Stimulated activated CD4-positive, alpha-beta T cell treated with anti-CD3 and anti-CD28 coated beads, Interleukin-1b, Interleukin-23, amount 100 ng/mL, for 48 hours (primary cell): Measurements from ENCODE around the gene CHRNB1.
A peak's percentile ranks its signal among the peaks of the same experiment; 100 is the strongest.

Experiments used
- DNase-seq: peaks from one replicate; pipeline ENCODE4 v3.0.0-alpha.2; 2020

The CHRNB1 gene

DNA sequence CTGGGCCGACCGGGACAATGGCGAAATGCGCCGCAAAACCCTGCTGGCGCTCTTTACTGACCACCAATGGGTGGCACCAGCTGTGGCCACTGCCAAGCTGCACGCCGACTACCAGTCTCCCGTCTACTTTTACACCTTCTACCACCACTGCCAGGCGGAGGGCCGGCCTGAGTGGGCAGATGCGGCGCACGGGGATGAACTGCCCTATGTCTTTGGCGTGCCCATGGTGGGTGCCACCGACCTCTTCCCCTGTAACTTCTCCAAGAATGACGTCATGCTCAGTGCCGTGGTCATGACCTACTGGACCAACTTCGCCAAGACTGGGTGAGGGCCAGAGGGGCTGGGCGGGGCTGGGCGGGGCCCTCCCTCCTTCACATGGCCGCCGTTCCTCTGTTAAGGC is 29.1 kb upstream of the CHRNB1 start:
- no peak for DNase-seq

DNA sequence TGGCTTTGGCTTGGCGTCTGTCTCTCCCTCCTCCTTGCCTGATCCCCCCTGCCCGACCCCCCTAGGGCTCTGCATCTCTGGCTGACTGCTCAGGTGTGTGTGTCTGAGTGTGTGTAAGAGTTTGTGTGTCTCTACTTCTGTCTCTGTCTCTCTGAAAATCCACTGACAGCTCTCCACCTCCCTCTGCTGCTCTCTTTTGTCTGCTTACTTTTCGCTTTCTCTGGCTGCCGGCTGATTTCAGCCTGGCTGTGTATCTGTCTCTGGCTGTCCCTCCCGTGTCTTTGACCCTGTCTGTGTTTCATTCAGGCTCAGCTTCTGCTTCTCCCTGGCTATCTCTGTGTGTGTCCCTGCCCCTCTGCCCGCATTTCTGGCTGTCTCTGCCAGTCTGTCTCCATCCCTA is 28.5 kb upstream of the CHRNB1 start:
- DNase-seq, result no peak

DNA sequence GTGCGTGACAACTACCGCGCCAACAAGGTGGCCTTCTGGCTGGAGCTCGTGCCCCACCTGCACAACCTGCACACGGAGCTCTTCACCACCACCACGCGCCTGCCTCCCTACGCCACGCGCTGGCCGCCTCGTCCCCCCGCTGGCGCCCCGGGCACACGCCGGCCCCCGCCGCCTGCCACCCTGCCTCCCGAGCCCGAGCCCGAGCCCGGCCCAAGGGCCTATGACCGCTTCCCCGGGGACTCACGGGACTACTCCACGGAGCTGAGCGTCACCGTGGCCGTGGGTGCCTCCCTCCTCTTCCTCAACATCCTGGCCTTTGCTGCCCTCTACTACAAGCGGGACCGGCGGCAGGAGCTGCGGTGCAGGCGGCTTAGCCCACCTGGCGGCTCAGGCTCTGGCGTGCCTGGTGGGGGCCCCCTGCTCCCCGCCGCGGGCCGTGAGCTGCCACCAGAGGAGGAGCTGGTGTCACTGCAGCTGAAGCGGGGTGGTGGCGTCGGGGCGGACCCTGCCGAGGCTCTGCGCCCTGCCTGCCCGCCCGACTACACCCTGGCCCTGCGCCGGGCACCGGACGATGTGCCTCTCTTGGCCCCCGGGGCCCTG is 27.7 kb upstream of the CHRNB1 start:
- DNase-seq, result no peak

DNA sequence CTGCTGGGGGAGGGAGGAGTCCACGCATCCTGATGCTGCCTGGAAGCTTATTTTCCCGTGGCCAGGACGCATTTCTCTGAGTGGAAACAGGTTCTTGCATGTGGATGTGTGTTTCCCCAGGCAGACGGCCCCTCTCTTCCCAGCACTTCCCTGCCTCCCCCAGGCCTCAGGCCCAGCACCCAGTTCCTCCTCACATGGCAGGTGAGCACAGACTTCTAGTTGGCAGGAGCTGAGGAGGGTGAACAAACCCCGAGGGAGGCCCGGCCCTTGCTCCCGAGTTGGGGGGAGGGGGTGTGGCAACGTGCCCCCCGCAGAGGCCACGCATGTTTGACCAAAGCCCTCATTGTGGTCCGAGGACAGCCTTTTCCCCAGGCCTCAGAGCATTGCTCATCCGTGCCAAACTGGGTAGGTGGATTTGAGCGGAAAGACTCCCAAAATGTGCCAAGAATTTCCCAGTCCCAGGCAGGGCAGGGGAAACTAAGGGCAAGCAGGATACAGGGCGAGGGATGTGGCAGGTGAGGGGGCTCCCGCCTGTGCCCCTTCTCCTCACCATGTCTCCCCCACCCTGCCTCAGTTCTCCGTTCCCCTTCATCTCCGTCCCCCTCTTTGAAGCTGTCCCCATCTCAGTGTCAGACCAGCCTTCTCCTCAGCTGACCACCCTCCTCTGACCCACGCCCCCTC is 26.2 kb upstream of the CHRNB1 start:
- DNase-seq, result no peak

DNA sequence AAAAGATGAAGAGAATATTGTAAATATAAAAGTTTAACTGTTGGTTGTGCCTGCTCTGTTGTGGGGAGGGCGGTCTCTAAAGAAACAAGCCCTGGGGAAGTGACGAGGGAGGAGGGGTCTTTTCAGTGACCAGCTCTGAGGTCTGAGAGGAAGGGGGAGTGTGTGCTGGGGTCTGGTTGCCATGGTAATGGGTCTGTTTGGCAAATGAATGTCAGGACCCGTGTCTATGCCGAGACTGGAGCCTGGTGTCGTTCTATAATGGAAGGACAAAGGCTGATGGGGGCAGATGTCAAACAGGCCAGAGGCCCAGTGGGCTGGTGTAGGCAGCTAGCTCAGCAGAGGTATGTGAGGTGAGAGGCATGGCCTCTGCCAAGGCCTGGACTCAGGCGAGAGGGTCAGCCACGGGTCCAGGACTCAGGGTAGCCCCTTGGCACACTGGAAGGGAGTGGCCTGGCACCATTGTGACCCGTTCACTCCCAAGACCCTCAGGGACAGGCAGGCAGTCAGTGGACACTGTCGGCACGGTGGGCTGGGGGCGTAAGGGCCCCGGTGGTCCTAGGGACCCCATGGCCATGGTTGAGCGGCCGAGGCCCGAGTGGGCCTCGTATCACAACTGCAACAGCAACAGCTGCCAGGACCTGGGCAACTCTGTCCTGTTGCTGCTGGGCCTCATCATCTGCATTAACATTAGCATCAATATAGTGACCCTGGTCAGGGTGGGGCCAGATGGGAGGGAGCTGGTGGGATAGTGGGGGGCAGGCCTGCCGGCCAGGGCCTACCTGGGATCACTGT is 24.8 kb upstream of the CHRNB1 start, which contains the start of gene SPEM1:
SPEM1 (plus strand) TSS at position 506 of the 792 bp plus-strand sequence; CDS start at position 567, 61 bp downstream.
- no peak for DNase-seq

DNA sequence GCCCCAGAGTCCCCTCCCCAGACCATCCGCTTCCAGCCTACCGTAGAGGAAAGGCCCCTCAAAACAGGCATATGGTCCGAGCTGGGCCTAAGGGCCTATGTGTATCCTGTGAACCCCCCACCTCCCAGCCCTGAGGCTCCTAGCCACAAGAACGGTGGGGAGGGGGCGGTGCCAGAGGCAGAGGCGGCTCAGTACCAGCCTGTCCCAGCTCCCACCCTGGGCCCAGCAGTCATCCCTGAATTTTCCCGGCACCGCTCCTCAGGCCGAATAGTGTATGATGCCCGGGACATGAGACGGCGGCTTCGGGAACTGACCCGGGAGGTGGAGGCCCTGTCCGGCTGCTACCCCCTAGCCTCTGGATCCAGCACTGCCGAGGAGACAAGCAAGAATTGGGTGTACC is 23.7 kb upstream of the CHRNB1 start:
- no peak for DNase-seq

DNA sequence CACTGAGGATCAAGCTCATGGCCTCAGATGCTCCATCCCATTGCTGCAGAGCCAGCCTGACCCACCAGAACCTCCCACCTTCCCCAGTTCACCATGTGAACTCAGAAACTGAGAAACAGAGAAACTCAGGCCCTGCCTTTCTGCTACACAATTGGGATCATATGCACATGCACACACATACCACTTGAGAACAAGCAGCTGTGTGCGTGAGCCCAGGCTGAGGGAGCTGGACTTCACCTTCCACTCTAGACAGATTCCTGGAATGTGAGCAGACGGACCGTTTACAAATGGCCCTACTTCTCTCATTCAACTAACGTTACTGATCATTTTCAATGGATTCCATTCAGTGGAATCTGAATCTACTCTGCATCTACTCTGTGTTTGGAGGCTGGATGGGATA is 21.2 kb upstream of the CHRNB1 start:
- DNase-seq, result no peak

DNA sequence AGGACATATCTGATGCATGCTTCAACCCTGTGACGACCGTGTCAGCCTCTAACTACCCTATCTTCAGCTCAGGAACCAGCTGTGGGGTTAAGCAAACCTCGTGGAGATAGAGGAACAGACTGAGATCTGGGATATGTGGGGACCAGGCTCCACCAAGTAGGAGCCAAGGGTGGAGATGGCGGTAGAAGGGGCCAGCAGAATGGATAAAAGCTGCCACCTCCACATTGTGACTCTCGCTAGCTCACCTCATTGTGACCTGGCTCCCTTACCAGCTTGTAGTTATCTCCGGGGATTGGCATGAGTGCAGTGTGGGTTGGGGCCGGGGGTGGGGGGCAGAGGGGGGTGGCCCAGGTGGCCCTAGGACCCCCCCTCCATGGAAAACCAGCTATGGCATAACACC is 19.5 kb upstream of the CHRNB1 start, which contains the start of gene SPEM2:
SPEM2 (plus strand) TSS at position 301 of the 400 bp plus-strand sequence; CDS start at position 374, 73 bp downstream.
- no peak for DNase-seq

DNA sequence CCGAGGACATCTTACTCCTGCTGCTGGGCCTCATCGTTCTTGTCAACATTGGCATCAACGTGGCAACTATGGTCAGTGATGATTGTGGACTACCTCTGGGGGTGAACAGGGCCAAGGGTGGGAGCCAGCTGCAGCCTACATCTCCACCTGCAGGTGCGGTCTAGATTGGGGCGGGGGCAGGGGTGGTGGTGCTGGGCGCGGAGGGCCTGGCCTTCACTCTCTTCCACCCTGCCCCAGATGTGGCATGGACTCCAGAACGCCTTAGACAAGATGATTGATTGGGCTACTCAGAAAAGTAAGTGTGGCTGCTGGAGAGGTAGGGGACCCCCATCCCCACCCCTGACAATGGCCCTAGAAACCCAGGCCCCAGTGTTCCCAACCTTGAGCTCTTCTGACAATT is 19.1 kb upstream of the CHRNB1 start:
- no peak for DNase-seq

DNA sequence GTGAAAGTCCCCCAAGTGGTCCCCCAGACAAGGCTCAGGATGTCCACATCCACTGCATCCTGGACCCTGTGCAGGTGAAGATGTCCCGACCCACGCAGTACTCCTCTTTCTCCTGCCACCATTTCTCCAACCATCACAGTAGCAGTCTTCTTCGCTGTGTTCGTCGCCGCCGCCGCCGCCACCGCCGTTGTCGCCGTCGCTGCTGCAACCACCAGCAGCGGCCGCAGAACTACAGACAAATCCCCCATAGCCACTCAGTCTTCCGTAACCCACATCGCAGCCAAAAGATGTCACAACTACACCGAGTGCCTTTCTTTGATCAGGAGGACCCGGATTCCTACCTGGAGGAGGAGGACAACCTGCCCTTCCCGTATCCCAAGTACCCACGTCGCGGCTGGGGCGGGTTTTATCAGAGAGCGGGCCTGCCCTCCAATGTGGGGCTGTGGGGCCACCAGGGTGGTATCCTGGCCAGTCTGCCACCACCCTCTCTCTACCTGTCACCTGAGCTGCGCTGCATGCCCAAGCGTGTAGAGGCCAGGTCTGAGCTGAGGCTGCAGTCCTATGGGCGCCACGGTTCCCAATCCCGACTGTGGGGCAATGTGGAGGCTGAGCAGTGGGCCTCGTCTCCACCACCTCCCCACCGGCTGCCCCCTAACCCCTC is 18.5 kb upstream of the CHRNB1 start:
- DNase-seq, result no peak

DNA sequence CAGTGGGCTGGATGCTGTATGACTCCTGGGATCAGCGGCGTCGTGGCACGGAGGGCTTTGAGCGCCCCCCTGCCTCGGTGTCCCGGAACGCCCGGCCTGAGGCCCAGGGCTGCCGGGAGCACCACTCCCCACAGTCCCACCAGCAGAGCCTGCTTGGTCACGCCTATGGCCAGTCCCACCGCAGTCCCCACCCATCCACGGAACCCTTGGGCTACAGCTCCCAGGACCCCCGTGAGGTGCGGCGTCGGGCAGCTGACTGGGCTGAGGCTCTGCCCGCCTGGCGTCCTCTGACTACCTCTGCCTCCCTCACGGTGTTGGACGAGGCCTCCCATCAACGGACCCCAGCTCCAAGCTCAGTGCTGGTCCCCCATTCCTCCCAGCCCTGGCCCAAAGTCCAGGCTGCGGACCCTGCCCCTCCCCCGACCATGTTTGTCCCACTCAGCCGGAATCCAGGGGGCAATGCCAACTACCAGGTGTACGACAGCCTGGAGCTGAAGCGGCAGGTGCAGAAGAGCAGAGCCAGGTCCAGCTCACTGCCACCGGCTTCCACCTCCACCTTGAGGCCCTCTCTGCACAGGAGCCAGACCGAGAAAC is 17.9 kb upstream of the CHRNB1 start:
- DNase-seq, result no peak

DNA sequence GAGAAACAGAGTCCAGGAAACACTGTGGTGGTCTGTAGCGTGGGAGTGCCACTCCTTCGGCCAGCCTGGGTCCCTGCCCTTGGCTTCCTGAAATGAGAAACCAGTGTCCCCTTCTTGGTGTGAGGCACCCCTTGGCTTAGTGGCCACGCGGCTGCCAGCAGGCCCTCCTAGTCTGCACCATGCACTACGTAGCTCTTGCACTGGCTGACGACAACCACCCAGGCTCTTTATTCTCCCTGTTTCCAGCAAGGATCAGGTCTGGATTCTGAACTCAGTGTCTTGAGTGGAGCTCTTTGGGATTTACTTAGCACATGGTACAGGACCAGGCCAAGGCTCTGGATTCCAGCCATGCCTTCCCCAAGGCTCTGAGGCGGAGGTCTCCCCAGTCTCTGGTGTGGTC is 17.3 kb upstream of the CHRNB1 start:
- DNase-seq, result no peak

DNA sequence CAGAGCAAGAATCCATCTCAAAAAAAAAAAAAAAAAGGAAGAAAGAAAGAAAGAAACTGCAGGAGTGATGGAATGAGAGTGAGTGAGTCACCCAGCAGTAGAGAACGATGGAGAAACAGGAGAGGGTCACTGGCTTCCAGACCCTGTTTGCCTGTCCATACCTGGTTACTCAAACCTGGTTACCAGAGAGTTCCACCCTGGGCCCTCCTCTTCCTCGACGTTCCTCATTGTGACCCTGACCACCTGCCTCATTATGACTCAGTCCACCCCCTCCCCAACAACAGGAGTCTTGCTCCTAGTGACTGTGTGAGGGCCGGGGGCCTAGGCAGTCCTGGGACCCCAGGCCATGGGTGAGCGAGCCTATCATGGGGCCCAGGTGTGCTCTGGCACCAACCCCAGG is 16.3 kb upstream of the CHRNB1 start, which contains the start of gene SPEM3:
SPEM3 (plus strand) TSS at position 301 of the 400 bp plus-strand sequence; CDS start at position 347, 46 bp downstream.
- DNase-seq, result no peak

DNA sequence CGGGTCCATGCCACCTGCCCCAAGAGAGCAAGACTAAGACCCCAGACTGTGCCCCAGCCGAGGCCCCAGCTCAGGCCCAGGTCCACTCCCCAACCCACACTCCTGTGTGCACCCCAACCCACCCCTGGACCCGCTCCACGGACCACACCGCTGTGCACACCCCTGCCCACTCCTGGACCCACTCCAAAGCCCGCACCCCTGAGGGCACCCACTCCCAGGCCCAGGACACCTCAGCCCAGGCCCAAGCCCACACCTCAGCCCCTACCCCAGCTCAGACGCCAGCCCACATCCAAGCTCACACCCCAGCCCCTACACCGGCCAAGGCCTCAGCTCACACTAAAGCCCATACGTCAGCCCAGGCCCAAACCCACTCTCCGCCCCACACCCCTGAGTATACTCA is 15.1 kb upstream of the CHRNB1 start:
- no peak for DNase-seq

DNA sequence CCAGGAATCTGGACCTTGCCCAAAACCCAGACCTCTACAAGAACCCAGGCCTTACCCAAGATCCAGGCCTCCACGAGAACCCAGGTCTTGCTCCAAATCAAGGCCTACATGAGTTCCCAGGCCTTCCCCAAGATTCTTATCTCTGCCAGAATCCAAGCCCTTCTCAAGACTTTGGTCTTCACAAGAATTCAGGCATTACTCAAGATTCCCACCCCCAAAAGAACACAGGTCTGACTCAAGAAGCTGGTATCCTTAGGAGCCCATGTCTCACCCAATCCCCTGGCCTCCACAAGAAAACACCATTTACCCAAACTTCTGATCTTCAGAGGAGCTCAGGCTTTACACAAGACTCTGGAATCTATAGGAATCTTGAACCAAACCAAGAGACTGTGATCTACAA is 13.6 kb upstream of the CHRNB1 start:
- no peak for DNase-seq

DNA sequence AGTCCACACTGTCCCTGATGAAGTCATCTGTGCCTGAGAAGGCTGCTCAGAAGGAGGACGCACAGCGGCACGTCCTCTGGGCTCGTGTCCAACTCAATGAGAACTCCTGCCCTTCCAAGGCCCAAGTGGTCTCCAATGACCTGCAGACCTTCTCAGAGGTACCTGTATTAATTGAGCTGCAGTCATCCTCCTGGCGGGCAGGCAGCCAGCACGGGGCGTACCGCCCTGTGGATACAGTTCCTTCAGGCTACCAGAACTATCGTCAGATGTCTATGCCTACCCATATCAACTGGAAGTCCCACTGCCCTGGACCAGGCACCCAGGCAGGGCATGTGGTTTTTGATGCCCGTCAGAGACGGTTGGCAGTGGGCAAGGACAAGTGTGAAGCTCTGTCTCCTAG is 12.6 kb upstream of the CHRNB1 start:
- DNase-seq, result no peak

DNA sequence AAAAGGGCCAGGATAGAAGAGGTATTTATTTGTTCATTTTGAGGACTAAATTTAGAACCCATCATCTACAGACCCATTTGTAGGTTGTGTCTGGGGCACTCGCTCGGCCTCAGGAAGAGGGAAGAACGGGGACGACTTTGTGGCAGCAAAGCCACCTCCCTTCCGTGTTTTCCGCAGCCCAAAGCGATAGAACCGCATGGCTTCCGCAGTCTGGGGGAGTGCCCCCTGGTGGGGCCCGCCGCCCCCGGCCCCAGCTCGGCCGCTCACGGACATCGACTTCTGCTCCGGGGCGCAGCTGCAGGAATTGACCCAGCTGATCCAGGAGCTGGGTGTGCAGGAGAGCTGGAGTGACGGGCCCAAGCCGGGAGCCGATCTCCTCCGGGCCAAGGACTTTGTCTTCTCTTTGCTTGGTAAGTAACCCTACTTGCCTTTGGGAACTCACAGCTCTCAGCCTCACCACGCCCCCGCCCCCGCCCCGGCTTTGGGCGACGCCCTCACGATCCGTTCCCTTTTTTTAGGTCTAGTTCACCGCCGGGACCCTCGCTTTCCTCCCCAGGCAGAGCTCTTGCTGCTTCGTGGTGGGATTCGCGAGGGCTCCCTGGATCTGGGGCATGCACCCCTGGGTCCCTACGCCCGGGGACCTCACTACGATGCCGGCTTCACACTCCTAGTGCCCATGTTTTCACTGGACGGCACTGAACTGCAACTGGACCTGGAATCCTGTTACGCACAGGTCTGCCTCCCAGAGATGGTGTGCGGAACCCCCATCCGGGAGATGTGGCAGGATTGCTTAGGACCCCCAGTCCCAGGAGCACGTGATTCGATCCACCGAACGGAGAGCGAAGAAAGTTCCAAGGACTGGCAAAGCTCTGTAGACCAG is 8.9 kb upstream of the CHRNB1 start:
- DNase-seq, result peak; percentile 47

DNA sequence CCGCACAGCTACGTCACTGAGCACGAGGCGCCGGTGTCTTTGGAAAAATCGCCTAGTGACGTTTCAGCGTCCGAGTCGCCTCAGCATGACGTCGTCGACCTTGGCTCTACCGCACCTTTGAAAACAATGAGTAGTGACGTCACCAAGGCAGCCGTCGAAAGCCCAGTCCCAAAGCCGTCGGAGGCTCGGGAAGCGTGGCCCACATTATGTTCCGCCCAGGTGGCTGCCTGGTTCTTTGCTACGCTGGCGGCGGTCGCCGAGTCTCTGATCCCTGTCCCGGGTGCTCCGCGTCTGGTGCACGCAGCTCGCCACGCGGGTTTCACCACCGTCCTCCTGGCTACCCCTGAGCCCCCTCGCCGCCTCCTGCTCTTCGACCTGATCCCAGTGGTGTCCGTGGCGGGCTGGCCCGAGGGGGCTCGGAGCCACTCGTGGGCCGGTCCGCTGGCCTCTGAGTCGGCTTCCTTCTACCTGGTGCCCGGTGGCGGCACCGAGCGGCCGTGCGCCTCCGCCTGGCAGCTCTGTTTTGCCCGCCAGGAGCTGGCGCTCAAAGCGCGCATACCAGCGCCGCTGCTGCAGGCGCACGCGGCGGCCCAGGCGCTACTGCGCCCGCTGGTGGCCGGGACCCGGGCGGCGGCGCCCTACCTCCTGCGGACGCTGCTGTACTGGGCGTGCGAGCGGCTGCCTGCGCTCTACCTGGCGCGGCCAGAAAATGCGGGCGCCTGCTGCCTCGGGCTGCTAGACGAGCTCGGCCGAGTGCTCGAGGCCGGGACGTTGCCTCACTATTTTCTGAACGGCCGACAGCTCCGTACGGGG is 8.1 kb upstream of the CHRNB1 start:
- DNase-seq, result peak; percentile 83

DNA sequence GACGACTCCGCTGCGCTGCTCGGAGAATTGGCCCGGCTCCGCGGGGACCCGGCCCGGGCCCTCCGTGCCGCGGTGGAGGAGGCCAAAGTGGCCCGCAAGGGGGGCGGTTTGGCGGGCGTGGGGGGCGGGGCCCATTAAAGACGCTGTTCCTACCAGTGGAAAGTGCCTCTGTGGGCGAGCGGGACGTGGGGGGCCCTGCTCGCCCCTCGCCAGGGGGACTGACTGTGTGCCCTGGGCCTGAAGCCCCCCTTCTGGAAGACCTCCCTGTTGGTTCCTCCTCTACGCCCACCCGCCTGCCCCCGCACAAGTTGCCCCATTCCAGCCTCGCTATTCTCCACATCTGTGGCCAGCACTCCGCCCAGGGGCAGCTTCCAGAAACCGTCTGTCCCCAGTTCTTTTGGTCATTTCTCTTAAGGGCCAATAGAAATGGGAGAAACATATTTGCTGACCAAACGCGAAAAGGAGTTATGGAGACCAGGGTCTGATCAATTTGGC is 7.4 kb upstream of the CHRNB1 start:
- no peak for DNase-seq

DNA sequence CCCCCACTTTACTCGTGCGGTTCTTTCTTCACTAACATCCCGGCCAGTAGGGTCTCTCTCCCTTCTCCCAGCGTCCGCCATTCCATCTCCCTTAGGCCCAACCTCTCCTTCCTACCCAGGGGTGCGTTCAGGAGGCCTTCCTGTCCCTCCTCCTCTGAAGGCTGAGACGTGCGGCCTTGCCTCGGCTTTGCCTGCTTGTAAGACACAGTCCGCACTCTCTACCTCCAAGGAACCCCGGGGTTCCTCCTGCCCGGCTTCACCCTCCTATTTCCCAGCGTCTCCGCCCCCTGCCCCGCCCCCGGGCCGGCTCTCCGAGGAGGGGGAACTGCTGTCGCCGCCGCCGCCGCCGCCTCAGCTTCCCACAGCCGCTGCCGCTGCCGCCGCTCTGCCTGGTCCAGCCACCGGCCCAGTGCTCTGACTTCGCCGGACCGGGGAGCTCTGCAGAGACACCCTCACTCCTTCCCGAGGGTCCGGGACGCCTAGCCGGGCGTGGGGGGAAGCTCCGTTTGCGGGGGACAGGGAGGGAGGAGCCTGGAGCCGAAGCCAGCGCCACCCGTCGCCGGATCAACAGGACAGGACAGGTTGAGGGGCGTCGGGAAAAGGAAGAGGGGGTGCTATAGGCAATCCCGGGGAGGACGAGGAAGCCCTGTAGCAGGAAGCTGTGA is 6.8 kb upstream of the CHRNB1 start:
- peak; percentile 61 for DNase-seq
